Islet precursor cell (in vitro differentiated cells): ENCODE data around the gene PCDHGA12.
"Not testable (repeated sequence)": the region's sequence is repeated elsewhere in the genome, so short reads cannot be mapped to it uniquely, and the experiment has no call there.

Source experiments
- DNase-seq: peaks from one replicate; pipeline ENCODE4 v3.0.0-alpha.2; 2018

The PCDHGA12 gene

DNA sequence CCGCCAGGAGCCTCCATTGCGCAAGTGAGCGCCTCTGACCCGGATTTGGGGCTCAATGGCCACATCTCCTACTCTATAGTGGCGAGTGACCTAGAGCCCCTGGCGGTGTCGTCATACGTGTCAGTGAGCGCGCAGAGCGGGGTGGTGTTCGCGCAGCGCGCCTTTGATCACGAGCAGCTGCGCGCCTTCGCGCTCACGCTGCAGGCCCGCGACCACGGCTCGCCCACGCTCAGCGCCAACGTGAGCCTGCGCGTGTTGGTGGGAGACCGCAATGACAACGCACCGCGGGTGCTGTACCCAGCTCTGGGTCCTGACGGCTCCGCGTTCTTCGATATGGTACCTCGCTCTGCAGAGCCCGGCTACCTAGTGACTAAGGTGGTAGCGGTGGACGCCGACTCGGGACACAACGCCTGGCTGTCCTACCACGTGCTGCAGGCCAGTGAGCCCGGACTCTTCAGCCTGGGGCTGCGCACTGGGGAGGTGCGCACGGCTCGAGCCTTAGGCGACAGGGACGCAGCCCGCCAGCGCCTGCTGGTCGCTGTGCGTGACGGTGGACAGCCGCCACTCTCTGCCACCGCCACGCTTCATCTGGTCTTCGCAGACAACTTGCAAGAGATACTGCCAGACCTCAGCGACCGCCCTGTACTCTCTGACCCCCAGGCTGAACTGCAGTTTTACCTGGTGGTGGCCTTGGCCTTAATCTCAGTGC lies 20.6 kb upstream of the PCDHGA12 start:
- DNase-seq: no peak

DNA sequence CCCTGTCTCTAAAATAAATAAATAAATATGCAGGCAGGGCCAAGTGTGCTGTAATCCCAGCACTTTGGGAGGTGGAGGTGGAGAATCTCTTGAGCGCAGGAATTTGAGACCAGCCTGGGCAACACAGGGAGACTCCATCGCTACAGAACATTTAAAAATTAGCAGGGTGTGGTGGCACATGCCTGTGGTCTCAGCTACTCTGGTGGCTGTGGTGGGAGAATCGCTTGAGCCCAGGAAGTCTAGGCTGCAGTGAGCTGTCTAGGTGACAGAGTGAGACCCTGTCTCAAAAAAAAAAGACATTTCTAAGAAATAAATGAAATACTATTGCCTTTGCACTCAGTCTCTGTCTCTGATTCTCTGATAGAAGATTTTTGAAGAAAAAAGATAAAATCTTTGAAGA lies 18.7 kb upstream of the PCDHGA12 start:
- no peak for DNase-seq

DNA sequence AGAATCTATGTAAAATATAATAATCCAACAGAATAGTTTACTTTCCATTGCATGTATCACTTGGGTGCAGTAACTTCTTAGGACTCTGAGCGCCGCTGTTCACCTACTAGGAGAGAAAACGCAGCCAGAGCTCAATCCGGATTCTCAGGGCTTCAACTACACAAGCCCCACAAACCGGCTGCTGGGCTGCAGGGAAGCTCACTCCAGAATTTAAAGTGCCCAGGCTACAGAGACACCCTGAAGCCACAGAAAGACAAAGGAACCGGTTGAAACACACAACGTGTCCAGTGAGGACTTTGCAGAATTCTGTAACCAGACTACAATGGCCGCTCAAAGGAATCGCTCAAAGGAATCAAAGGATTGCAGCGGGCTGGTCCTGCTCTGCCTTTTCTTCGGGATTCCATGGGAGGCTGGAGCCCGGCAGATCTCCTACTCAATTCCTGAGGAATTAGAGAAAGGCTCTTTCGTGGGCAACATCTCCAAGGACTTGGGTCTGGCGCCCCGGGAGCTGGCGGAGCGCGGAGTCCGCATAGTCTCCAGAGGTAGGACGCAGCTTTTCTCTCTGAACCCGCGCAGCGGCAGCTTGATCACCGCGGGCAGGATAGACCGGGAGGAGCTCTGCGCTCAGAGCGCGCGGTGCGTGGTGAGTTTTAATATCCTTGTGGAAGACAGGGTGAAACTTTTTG lies 17.3 kb upstream of the PCDHGA12 start, which contains the start of gene PCDHGA10:
Gene PCDHGA10 (plus strand): TSS at position 134 of the 686 bp plus-strand sequence. CDS start 189 bp downstream, at position 323.
- no peak for DNase-seq

DNA sequence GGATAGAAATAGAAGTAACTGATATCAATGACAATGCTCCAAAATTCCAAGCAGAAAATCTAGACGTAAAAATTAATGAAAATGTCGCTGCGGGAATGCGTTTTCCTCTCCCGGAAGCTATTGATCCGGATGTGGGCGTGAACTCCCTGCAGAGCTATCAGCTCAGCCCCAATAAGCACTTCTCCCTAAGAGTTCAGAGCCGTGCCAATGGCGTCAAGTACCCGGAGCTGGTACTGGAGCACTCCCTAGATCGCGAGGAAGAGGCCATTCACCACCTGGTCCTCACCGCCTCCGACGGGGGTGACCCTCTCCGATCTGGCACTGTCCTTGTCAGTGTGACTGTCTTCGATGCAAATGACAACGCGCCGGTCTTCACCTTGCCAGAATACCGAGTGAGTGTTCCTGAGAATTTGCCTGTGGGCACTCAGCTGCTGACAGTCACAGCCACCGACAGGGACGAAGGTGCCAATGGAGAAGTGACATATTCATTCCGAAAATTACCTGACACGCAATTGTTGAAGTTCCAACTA lies 16.7 kb upstream of the PCDHGA12 start:
- no peak for DNase-seq

DNA sequence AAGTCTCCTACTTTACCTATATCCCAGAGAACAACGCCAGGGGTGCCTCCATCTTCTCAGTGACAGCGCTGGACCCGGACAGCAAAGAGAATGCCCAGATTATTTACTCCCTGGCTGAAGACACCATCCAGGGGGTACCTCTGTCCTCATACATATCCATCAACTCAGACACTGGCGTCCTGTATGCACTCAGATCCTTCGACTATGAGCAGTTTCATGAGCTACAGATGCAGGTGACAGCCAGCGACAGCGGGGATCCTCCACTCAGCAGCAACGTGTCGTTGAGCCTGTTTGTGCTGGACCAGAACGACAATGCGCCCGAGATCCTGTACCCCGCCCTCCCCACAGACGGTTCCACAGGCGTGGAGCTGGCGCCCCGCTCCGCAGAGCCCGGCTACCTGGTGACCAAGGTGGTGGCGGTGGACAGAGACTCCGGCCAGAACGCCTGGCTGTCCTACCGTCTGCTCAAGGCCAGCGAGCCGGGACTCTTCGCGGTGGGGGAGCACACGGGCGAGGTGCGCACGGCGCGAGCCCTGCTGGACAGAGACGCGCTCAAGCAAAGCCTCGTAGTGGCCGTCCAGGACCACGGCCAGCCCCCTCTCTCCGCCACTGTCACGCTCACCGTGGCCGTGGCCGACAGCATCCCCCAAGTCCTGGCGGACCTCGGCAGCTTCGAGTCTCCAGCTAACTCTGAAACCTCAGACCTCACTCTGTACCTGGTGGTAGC lies 15.6 kb upstream of the PCDHGA12 start:
- DNase-seq: not testable (repeated sequence)

DNA sequence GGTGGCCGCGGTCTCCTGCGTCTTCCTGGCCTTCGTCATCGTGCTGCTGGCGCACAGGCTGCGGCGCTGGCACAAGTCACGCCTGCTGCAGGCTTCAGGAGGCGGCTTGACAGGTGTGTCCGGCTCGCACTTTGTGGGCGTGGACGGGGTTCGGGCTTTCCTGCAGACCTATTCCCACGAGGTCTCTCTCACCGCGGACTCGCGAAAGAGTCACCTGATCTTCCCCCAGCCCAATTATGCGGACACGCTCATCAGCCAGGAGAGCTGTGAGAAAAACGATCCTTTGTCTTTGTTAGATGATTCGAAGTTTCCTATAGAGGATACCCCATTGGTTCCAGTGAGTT lies 15.1 kb upstream of the PCDHGA12 start:
- not testable (repeated sequence) for DNase-seq

DNA sequence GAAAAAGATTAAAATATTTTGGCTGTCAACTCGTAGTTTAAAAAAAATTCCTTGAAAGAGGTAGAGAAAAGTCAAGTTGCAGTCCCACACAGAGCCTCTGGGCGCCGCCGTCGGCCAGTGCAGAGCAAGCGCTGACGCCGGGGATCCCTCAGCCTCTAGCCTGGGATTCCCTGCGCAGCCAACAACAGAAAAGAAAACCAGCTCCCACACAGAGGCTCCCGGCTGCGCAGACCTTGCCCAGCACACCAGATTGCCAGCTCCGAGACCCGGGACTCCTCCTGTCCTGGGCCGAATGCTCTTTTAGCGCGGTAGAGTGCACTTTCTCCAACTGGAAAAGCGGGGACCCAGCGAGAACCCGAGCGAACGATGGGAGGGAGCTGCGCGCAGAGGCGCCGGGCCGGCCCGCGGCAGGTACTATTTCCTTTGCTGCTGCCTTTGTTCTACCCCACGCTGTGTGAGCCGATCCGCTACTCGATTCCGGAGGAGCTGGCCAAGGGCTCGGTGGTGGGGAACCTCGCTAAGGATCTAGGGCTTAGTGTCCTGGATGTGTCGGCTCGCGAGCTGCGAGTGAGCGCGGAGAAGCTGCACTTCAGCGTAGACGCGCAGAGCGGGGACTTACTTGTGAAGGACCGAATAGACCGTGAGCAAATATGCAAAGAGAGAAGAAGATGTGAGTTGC lies 12.7 kb upstream of the PCDHGA12 start, which contains the start of gene PCDHGB7:
Gene PCDHGB7 (plus strand): TSS at position 184 of the 679 bp plus-strand sequence. CDS start 183 bp downstream, at position 367.
- DNase-seq: peak; percentile 93

DNA sequence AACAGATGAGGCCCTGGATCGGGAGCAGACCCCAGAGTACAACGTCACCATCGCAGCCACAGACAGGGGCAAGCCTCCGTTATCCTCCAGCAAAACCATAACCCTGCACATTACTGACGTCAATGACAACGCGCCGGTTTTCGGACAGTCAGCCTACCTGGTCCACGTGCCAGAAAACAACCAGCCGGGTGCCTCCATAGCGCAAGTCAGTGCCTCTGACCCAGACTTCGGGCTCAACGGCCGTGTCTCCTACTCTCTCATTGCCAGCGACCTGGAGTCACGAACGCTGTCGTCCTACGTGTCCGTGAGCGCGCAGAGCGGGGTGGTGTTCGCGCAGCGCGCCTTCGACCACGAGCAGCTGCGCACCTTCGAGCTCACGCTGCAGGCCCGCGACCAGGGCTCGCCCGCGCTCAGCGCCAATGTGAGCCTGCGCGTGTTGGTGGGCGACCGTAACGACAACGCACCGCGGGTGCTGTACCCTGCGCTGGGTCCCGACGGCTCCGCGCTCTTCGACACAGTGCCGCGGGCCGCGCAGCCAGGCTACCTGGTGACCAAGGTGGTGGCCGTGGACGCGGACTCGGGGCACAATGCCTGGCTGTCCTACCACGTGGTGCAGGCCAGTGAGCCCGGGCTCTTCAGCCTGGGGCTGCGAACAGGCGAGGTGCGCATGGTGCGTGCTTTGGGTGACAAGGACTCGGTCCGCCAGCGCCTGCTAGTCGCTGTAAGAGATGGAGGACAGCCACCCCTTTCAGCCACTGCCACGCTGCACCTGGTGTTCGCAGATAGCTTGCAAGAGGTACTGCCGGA lies 11.0 kb upstream of the PCDHGA12 start:
- DNase-seq: no peak

DNA sequence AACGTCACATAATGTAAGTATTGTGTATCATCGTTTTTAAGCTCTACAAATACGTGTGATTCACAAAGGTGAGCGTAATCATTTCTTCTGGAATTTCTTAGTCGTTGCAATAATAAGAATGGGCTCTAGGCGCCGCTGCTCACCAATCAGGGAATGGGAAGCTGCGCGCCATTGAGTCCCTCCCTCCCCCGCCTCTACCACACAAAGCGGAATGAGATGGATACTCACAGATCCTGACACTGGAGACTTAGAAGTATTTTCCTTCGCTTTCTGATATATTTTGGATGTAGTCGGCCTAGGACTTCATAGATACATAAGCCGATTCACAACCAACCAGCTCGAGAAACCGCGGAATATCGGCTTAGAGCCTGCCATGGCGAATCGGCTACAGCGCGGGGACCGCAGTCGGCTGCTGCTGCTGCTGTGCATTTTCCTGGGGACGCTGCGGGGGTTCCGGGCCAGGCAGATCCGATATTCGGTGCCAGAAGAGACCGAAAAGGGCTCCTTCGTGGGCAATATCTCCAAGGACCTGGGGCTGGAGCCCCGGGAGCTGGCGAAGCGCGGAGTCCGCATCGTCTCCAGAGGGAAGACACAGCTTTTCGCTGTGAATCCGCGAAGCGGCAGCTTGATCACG lies 9.3 kb upstream of the PCDHGA12 start, which contains the start of gene PCDHGA11:
Gene PCDHGA11 (plus strand): TSS at position 197 of the 634 bp plus-strand sequence. CDS start 177 bp downstream, at position 374.
- peak; percentile 75 for DNase-seq

DNA sequence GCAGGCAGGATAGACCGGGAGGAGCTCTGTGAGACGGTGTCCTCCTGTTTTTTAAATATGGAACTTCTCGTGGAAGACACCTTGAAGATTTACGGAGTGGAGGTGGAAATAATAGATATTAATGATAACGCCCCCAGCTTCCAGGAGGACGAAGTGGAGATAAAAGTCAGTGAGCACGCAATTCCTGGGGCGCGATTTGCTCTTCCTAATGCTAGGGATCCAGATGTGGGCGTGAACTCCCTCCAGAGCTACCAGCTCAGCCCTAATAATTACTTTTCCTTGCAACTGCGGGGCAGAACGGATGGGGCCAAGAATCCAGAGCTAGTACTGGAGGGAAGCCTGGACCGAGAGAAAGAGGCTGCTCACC lies 8.8 kb upstream of the PCDHGA12 start:
- no peak for DNase-seq

DNA sequence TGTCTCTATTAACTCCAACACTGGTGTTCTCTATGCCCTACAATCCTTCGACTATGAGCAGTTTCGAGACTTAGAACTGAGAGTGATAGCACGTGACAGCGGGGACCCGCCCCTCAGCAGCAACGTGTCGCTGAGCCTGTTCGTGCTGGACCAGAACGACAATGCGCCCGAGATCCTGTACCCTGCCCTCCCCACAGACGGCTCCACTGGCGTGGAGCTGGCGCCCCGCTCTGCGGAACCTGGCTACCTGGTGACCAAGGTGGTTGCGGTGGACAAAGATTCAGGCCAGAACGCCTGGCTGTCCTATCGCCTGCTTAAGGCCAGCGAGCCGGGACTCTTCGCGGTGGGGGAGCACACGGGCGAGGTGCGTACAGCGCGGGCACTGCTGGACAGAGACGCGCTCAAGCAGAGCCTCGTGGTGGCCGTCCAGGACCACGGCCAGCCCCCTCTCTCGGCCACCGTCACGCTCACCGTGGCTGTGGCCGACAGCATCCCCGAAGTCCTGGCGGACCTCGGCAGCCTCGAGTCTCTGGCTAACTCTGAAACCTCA lies 7.5 kb upstream of the PCDHGA12 start:
- DNase-seq: no peak

DNA sequence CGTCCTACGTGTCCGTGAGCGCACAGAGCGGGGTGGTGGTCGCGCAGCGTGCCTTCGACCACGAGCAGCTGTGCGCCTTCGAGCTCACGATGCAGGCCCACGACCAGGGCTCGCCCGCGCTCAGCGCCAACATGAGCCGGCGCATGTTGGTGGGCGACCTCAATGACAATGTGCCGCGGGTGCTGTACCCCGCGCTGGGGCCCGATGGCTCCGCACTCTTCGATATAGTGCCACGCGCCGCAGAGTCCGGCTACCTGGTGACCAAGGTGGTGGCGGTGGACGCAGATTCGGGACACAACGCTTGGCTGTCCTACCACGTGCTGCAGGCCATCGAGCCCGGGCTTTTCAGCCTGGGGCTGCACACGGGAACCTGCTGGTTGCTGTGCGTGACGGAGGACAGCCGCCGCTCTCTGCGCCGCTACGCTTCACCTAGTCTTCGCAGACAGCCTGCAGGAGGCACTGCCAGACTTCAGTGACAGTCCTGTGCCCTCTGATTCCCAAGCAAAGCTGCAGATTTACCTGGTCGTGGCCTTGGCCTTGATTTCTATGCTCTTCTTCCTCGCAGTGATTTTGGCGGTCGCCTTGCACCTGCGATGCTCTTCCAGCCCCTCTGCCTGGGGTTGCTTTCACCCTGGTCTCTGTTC lies 2.4 kb upstream of the PCDHGA12 start:
- no peak for DNase-seq

DNA sequence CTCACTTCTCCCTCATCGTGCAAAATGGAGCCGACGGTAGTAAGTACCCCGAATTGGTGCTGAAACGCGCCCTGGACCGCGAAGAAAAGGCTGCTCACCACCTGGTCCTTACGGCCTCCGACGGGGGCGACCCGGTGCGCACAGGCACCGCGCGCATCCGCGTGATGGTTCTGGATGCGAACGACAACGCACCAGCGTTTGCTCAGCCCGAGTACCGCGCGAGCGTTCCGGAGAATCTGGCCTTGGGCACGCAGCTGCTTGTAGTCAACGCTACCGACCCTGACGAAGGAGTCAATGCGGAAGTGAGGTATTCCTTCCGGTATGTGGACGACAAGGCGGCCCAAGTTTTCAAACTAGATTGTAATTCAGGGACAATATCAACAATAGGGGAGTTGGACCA lies 979 bp downstream of the PCDHGA12 start:
- DNase-seq: no peak

DNA sequence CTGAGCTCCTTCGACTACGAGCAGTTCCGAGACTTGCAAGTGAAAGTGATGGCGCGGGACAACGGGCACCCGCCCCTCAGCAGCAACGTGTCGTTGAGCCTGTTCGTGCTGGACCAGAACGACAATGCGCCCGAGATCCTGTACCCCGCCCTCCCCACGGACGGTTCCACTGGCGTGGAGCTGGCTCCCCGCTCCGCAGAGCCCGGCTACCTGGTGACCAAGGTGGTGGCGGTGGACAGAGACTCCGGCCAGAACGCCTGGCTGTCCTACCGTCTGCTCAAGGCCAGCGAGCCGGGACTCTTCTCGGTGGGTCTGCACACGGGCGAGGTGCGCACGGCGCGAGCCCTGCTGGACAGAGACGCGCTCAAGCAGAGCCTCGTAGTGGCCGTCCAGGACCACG lies 2.0 kb downstream of the PCDHGA12 start:
- not testable (repeated sequence) for DNase-seq

DNA sequence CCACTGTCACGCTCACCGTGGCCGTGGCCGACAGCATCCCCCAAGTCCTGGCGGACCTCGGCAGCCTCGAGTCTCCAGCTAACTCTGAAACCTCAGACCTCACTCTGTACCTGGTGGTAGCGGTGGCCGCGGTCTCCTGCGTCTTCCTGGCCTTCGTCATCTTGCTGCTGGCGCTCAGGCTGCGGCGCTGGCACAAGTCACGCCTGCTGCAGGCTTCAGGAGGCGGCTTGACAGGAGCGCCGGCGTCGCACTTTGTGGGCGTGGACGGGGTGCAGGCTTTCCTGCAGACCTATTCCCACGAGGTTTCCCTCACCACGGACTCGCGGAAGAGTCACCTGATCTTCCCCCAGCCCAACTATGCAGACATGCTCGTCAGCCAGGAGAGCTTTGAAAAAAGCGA lies 2.4 kb downstream of the PCDHGA12 start:
- not testable (repeated sequence) for DNase-seq

DNA sequence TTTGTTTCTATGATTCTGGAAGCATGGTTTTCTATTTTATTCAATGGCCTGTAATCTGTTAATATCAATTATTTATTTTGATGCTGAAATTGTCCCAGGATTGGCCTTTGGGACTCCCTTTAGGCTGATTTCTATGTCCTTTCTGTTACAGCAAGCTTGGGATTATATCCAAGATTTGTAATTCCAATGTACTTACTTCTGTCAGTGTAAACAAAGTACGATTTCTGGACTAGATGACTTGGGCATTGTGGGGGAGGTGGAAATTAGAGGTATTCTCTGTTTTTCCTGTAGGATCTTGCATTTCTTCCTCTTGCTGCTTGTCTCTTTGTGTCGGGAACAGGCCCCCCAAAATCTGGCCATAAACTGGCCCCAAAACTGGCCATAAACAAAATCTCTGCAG lies 3.7 kb downstream of the PCDHGA12 start:
- no peak for DNase-seq

DNA sequence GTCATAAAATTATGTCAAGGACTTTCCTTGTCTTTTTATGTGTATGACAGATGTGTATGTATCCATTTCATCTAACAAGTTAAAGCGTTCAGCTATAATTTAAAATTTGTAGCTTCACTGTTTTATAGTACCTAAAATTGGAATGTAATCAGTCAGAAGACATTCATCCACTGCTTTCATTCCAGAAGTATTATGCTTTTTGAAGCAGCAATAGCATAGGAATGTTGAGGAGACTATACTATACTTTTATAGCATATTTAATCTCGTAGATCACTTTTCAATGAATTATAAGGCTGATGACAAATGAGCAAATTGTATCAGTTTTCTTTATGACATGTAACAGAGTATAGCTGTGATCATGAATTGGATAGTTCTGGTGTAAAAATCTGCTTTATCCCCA lies 6.9 kb downstream of the PCDHGA12 start:
- DNase-seq: no peak

DNA sequence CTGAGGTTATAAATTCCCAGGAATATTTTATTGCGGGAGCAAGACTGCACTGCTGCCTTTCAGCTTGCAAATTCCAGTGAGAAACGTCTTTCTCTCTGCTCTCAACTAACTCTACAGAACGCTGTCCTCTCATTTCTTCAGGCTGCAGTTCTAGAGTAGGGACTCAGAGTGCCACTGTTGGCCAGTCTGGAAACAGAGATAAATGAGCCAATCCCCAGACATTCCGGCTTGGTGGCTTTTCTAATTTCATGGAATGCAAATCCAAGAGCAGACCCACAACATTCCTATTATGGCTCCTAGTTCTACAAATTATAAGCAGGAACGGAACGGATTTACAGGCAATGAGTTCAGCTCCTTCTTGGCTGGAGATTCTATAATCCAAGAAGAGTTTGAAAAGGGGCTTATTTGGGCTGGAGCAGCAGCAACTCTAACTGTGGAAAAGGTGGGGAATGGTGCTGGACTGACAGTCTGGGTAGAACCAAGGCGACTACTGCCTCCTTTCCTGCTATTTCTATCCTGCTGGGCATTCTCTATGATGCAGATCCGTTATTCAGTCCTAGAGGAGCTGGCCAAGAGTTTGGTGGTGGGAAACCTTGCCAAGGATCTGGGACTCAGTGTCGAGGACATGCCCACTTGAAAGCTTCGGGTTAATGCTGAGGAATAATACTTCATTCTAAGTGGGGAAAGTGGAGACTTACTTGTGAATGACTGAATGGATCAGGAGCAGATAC lies 9.3 kb downstream of the PCDHGA12 start:
- DNase-seq: no peak

DNA sequence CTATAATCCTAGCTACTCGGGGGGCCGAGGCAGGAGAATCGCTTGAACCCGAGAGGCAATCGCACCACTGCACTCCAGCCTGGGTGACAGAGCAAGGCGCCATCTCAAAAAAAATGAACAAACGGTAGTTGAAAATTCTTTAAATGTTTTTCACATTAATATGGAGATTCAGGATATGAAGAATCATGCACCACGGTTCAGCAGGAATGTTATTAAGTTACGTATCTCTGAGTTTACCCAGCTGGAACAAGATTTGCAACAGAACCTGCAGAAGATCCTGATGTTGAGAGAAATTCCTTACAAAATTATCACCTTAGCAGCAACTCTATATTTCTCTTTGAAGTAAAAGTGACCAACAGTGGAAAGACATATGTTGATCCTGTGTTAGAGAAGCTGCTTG lies 10.0 kb downstream of the PCDHGA12 start:
- no peak for DNase-seq
